Measurements from ENCODE around the gene PGS1. TPM values are rescaled to one million over a fixed set of nuclear protein-coding genes. Genes with fewer than 3 reads are reported as not detected.
A peak's percentile ranks its signal among the peaks of the same experiment; 100 is the strongest.

Gene PGS1
- total RNA-seq, 1 donor from 2014 or later = 85.5 TPM

DNA sequence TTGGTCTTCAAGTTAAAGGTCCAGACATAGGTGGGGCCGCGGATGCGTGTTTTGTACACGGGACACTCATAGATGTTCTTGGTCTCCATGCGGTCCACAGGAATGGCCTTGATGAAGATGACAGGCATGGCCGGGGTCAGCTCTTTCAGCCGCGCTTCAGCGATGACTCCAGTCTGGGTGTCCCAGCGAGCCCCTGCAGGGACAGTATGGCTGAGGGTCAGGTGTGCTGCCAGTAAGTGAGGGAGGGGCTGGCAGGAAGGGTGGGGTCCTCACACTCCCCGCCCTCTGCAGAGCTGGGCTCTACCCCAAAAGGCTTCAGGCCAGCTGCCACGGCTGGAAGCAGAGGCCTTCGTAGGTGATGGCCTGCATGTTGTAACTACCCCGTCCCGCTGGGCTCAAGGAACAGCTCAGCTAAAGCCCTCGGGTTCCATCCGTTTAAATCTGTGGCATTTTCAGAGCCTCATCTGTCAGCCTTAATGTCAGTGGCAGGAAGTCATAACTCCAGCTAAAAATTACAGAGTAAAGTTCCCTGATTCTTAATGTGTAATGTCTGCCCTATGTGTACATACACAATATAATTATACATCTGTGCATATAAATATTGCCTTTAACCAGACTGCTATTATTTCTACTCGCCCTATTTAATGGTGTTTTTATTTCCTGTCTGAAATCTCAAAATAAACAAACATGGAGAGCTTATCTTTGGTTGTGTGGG, 45.7 kb downstream of the PGS1 start:
- no peak for TF ChIP-seq CTCF (IDR thresholded peaks at IDR 0.05; ENCODE audit: unreplicated experiment)
- peak overlapping the region; percentile 51 for H3K4me3 Mint-ChIP-seq (ENCODE audit: unreplicated experiment)
- peaks cover 11% of the 10 kb centered on the region for H3K27me3 Mint-ChIP-seq (ENCODE audit: unreplicated experiment)
- DNase-seq (ENCODE audit: low spot score) = no peak
- peaks cover 24% of the 10 kb centered on the region for H3K4me1 Mint-ChIP-seq (ENCODE audit: unreplicated experiment)
- H3K27ac Mint-ChIP-seq (ENCODE audit: unreplicated experiment) = no peak overlapping the region
- peaks cover 31% of the 10 kb centered on the region for H3K36me3 Mint-ChIP-seq (ENCODE audit: low read depth, unreplicated experiment)
- no peaks in the 10 kb centered on the region for H3K9me3 Mint-ChIP-seq (ENCODE audit: unreplicated experiment)

GRCh38 chr17:78425429-78425828, 47.0 kb downstream of the PGS1 start:
- DNase-seq (ENCODE audit: low spot score) = no peak
- Mint-ChIP-seq H3K4me1 (ENCODE audit: unreplicated experiment) (peaks cover 19% of the 10 kb centered on the region), H3K27ac (ENCODE audit: unreplicated experiment) (no peak overlapping the region), H3K27me3 (ENCODE audit: unreplicated experiment) (peaks cover 15% of the 10 kb centered on the region), H3K36me3 (ENCODE audit: low read depth, unreplicated experiment) (peaks cover 40% of the 10 kb centered on the region), H3K9me3 (ENCODE audit: unreplicated experiment) (no peaks in the 10 kb centered on the region), H3K4me3 (ENCODE audit: unreplicated experiment) (no peak overlapping the region)
- no peak for TF ChIP-seq CTCF (IDR thresholded peaks at IDR 0.05; ENCODE audit: unreplicated experiment)

DNA sequence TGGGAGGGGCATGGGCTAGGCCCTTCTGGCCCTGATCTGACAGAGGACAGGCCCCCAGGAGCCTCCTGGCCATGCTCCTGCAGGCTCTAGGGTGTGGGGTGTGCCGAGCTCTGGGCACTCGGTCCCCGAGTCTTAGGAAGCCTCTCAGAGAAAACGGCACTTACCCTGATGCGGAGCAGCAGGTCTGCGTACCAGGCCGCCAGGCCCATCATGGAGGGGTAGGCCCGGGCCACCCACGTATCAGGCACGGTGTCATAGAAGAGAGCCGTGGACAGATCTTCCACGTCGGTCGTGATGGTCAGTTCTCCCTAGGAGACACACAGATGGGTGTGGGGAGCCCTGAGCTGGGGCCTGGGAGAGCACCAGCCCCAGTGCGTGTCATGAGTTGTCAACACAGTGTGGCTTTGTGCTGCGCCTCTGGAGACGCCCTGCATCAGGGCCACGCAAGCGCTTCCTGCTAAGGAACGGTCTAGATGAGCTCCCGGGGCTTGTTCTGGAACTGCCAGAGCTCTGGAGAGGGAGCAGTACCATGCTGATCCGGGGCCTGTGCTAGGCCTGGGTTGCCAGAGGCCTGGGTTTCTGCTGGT, 47.9 kb downstream of the PGS1 start:
- peaks cover 30% of the 10 kb centered on the region for H3K36me3 Mint-ChIP-seq (ENCODE audit: low read depth, unreplicated experiment)

GRCh38 chr17:78427140-78427539, 48.7 kb downstream of the PGS1 start:
- TF ChIP-seq CTCF (IDR thresholded peaks at IDR 0.05; ENCODE audit: unreplicated experiment) = no peak
- H3K4me3 Mint-ChIP-seq (ENCODE audit: unreplicated experiment) = peak overlapping the region; percentile 65
- peaks cover 30% of the 10 kb centered on the region for H3K36me3 Mint-ChIP-seq (ENCODE audit: low read depth, unreplicated experiment)
- peaks cover 14% of the 10 kb centered on the region for H3K27me3 Mint-ChIP-seq (ENCODE audit: unreplicated experiment)
- H3K4me1 Mint-ChIP-seq (ENCODE audit: unreplicated experiment) = peaks cover 4% of the 10 kb centered on the region
- H3K27ac Mint-ChIP-seq (ENCODE audit: unreplicated experiment) = no peak overlapping the region
- no peaks in the 10 kb centered on the region for H3K9me3 Mint-ChIP-seq (ENCODE audit: unreplicated experiment)
- DNase-seq (ENCODE audit: low spot score) = no peak

More for the DNA sequence above, 47.9 kb downstream of the PGS1 start:
- no peak for DNase-seq (ENCODE audit: low spot score)
- H3K27ac Mint-ChIP-seq (ENCODE audit: unreplicated experiment) = no peak overlapping the region
- TF ChIP-seq CTCF (IDR thresholded peaks at IDR 0.05; ENCODE audit: unreplicated experiment) = no peak
- no peak overlapping the region for H3K4me3 Mint-ChIP-seq (ENCODE audit: unreplicated experiment)
- H3K27me3 Mint-ChIP-seq (ENCODE audit: unreplicated experiment) = peaks cover 14% of the 10 kb centered on the region
- peaks cover 10% of the 10 kb centered on the region for H3K4me1 Mint-ChIP-seq (ENCODE audit: unreplicated experiment)
- H3K9me3 Mint-ChIP-seq (ENCODE audit: unreplicated experiment) = no peaks in the 10 kb centered on the region

GRCh38 chr17:78428025-78428575, 49.7 kb downstream of the PGS1 start:
- DNase-seq (ENCODE audit: low spot score) = no peak
- Mint-ChIP-seq H3K27me3 (ENCODE audit: unreplicated experiment) (peaks cover 13% of the 10 kb centered on the region), H3K4me1 (ENCODE audit: unreplicated experiment) (peaks cover 4% of the 10 kb centered on the region), H3K36me3 (ENCODE audit: low read depth, unreplicated experiment) (peaks cover 30% of the 10 kb centered on the region), H3K4me3 (ENCODE audit: unreplicated experiment) (no peak overlapping the region), H3K9me3 (ENCODE audit: unreplicated experiment) (no peaks in the 10 kb centered on the region), H3K27ac (ENCODE audit: unreplicated experiment) (no peak overlapping the region)
- TF ChIP-seq CTCF (IDR thresholded peaks at IDR 0.05; ENCODE audit: unreplicated experiment) = no peak

All from endothelial cell (in vitro differentiated cells).